ENCODE results near the gene FOS. TPM values are rescaled to one million over a fixed set of nuclear protein-coding genes. Genes with fewer than 3 reads are reported as not detected.

FOS gene
- total RNA-seq, 3 donors from 2014 or later, result 16.8 to 19.5 (median 18.1) TPM

DNA sequence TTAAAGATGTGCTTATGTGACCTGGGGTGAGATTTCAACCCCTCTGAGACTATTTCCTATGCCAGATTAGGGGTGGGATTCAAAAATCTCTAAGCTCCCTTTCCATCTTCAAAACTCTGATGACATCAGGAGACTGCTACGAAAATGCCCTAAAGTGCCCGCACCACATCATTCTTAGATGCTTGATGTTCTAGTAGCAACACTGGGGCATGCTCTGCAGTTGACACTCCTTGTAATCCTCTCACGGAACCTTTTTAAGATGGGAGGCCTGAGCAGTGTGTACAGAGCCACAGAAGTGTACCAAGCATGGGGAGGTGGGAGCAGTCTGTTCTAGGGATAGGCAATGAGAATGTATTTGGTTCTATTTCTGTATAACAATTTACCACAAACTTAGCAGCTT is 12.2 kb downstream of the FOS start:
- no peaks in the 10 kb centered on the region for H3K9me3 Mint-ChIP-seq
- no peaks in the 10 kb centered on the region for H3K36me3 Mint-ChIP-seq (ENCODE audit: insufficient read depth)
- DNase-seq, result no peak
- no peak overlapping the region for H3K4me3 Mint-ChIP-seq
- peaks cover 9% of the 10 kb centered on the region for H3K27me3 Mint-ChIP-seq (ENCODE audit: low read depth)
- peaks cover 13% of the 10 kb centered on the region for H3K4me1 Mint-ChIP-seq (ENCODE audit: low read depth)
- ATAC-seq, result no peak

DNA sequence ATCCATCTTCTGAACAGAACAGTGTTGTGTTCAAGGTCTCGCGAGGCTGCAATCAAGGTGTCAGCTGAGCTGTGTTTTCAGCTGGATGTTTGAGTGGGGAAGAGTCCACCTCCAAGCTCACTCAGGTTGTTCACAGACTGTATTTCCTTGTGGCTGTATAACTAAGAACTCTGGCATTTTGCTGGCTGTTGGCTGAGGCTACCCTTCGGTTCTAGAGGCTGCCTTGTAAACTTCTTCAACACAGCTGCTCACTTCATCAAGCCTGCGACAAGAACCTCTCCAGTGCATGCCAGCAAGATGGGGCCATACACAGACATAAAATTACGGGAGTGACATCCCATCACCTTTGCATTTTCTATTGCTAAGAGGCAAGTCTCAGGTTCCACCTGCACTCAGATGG is 12.7 kb downstream of the FOS start:
- Mint-ChIP-seq H3K4me3 (no peak overlapping the region), H3K27me3 (ENCODE audit: low read depth) (peaks cover 9% of the 10 kb centered on the region), H3K36me3 (ENCODE audit: insufficient read depth) (no peaks in the 10 kb centered on the region), H3K4me1 (ENCODE audit: low read depth) (peaks cover 18% of the 10 kb centered on the region), H3K9me3 (no peaks in the 10 kb centered on the region)
- no peak for DNase-seq
- ATAC-seq, result no peak

GRCh38 chr14:75292101-75292563 is 13.5 kb downstream of the FOS start:
- Mint-ChIP-seq H3K36me3 (ENCODE audit: insufficient read depth) (no peaks in the 10 kb centered on the region), H3K27me3 (ENCODE audit: low read depth) (peaks cover 9% of the 10 kb centered on the region), H3K4me3 (no peak overlapping the region), H3K9me3 (no peaks in the 10 kb centered on the region), H3K4me1 (ENCODE audit: low read depth) (peaks cover 19% of the 10 kb centered on the region)
- DNase-seq, result no peak
- no peak for ATAC-seq

DNA sequence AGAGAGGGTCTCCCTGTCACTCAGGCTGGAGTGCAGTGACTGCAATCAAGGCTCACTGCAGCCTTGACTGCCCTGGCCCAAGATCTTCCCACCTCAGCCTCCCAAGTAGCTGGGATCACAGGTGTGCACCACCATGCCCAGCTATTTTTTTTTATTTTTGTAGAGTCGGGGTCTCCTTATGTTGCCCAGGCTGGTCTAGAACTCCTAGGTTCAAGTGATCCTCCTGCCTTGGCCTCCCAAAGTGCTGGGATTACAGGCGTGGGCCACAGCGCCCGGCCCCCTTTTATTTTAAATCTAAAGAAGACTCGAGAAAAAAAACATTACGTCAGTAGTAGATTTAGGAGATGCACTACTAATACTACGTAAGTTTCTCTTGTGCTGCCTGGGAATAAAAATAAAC is 14.3 kb downstream of the FOS start:
- Mint-ChIP-seq H3K9me3 (no peaks in the 10 kb centered on the region), H3K4me1 (ENCODE audit: low read depth) (peaks cover 17% of the 10 kb centered on the region), H3K27me3 (ENCODE audit: low read depth) (peaks cover 6% of the 10 kb centered on the region), H3K36me3 (ENCODE audit: insufficient read depth) (no peaks in the 10 kb centered on the region), H3K4me3 (peak overlapping the region; percentile 4)
- DNase-seq (no peak), ATAC-seq (no peak)

DNA sequence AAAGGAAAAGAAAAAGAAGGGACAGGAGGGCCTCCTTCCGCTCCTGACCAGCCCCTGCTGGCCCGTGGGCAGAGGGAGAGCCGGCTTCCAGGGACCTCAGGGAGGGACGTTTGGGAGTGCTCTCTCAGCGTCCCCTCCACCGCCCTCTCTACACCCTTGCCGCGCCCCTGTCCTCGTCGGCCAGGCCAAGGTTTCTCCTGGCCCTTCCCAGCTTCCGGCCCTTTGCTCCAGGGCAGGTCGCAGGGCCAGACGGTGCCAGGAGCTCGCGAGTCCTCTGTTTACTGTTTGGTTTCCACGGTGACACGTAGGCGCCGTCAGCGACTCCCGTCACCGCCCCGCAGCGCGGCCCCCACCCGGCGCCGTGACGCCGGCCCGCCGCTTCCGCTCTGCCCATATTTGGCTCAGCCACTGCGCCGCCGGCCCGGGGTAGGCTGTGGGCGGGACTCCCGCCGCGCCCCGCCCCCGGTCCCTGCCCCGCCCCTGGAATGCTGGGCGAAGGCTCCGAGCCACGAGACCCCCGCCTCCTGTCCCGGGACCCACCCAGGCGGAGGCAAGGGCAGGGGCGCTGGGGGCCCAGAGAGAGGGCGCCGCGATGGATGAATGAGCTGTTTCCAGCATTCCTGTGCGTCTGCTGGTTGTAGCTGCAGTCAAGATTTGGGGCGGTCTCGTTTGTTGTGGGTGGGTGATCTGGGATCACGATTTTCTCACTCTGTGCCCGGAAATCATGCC is 15.5 kb downstream of the FOS start:
- Mint-ChIP-seq H3K27me3 (ENCODE audit: low read depth) (peaks cover 6% of the 10 kb centered on the region), H3K36me3 (ENCODE audit: insufficient read depth) (no peaks in the 10 kb centered on the region), H3K4me1 (ENCODE audit: low read depth) (peaks cover 17% of the 10 kb centered on the region), H3K4me3 (peak overlapping the region; percentile 82), H3K9me3 (no peaks in the 10 kb centered on the region)
- DNase-seq, result peak; percentile 91
- ATAC-seq, result peak; percentile 97 to 99

GRCh38 chr14:75294649-75295033 is 16.0 kb downstream of the FOS start:
- Mint-ChIP-seq H3K36me3 (ENCODE audit: insufficient read depth) (no peaks in the 10 kb centered on the region), H3K9me3 (no peaks in the 10 kb centered on the region), H3K4me1 (ENCODE audit: low read depth) (peaks cover 17% of the 10 kb centered on the region), H3K27me3 (ENCODE audit: low read depth) (peaks cover 4% of the 10 kb centered on the region), H3K4me3 (peak overlapping the region; percentile 82)
- ATAC-seq (no peak), DNase-seq (no peak)

DNA sequence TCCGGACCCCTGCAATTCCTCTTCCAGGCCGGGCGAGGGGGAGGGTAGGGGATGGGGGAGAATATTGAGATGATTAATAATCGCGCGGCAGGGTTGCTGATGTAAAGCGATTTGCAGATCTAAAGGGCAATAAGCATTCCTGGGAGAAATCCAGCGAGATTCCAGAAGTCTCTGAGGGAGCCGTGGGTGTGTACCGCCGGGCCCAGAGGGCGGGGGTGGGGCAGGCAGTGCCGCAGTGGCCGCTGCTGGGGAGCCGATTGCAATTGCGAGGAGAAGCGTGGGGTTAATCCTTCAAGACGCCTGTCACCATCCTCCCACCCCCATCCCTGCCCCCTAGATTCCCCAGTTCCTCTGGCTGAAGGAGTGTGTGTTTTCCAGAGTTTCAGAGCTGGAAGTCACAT is 16.4 kb downstream of the FOS start:
- peaks cover 17% of the 10 kb centered on the region for H3K4me1 Mint-ChIP-seq (ENCODE audit: low read depth)
- no peaks in the 10 kb centered on the region for H3K36me3 Mint-ChIP-seq (ENCODE audit: insufficient read depth)
- H3K4me3 Mint-ChIP-seq, result peak overlapping the region; percentile 82
- ATAC-seq (no peak), DNase-seq (no peak)
- no peaks in the 10 kb centered on the region for H3K9me3 Mint-ChIP-seq
- no peaks in the 10 kb centered on the region for H3K27me3 Mint-ChIP-seq (ENCODE audit: low read depth)

DNA sequence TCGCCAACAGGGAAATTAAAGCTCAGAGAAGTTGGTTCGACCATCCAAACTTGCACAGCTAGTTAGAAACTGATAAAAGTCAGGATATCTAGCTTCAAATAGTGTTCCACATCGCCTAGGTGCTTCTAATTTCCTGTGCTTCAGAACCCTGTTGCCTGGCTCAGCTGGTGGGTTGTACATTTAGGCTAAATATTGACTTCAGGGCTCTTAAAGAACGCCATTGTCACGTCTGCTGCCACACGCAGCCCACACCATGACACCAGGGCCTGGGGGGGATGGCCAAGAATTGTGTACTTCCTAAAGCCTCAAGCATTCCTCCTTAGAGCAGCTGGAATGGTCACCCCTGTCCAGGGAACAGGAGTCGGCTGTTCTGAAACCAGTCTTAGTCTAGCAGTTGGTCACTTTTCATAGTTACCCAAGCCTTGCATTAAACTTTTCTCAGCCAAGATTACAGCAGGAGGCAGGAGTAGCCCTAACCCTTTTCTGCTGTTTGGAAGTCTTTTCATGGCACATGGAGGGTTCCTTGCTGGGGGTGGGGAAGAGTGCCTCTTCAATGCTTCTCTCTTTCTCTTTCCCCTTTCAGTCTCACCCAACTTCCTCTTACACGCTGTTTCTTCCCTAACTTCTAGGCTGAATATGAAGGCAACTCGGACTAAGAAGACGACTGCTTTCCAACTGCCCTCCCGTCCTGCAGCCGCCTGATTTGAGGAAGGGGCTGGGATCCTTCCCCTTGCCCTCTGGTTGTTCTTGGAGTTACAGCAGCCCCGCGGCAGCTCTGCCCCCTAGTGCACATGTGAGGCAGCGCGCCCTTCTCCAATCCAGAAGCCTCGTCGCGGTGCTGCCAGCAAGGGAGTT is 17.1 kb downstream of the FOS start:
- H3K27me3 Mint-ChIP-seq (ENCODE audit: low read depth), result no peaks in the 10 kb centered on the region
- peaks cover 17% of the 10 kb centered on the region for H3K4me1 Mint-ChIP-seq (ENCODE audit: low read depth)
- peak; percentile 76 for DNase-seq
- ATAC-seq, result peak; percentile 34 to 42
- no peaks in the 10 kb centered on the region for H3K36me3 Mint-ChIP-seq (ENCODE audit: insufficient read depth)
- peak overlapping the region; percentile 82 for H3K4me3 Mint-ChIP-seq
- H3K9me3 Mint-ChIP-seq, result no peaks in the 10 kb centered on the region

- no peaks in the 10 kb centered on the region for H3K36me3 Mint-ChIP-seq (ENCODE audit: insufficient read depth)
- H3K4me3 Mint-ChIP-seq, result no peak overlapping the region
- H3K27me3 Mint-ChIP-seq (ENCODE audit: low read depth), result no peaks in the 10 kb centered on the region
- peaks cover 33% of the 10 kb centered on the region for H3K4me1 Mint-ChIP-seq (ENCODE audit: low read depth)
- H3K9me3 Mint-ChIP-seq, result no peaks in the 10 kb centered on the region
- ATAC-seq (no peak), DNase-seq (no peak)
Observed at GRCh38 chr14:75297411-75298040, 18.9 kb downstream of the FOS start.

DNA sequence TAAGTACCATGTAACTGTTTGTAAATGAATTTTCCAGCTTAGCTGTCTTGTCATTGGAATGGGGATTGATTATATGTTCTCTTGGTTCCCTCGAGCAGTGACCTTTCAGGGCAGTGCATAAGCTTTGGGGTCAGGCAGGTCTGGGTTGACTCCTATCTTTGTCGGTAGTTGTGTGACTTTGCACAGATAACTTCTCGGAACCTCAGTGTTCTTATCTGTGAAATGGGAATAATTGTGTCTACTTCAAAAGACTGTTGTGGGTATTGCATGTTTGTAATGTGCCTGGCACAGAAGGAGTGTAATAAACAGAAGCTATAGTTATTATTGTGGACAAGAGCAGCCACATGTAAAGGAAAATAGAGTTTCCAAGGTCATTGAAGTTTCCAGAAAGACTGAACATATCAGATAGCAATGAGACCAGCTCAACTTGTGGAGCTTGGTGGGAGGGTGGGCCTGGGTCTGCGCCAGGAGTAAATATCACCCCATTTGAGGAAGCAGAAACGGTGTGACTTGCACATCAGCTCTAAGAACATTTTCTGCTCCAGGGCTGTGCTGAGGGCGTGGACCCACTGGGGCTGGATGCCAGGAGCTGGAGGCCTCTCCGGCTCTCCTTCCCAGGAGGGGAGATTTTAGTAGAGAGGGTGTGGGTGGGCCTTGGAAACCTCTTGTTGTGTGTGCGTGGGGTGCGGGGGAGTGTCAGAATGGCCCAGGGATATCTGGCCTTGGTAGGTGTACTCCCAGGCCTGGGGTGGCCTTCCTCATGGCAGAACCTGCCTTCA is 19.7 kb downstream of the FOS start:
- no peak for DNase-seq
- no peaks in the 10 kb centered on the region for H3K27me3 Mint-ChIP-seq (ENCODE audit: low read depth)
- no peaks in the 10 kb centered on the region for H3K9me3 Mint-ChIP-seq
- no peaks in the 10 kb centered on the region for H3K36me3 Mint-ChIP-seq (ENCODE audit: insufficient read depth)
- H3K4me3 Mint-ChIP-seq, result no peak overlapping the region
- H3K4me1 Mint-ChIP-seq (ENCODE audit: low read depth), result peaks cover 34% of the 10 kb centered on the region
- ATAC-seq, result no peak

DNA sequence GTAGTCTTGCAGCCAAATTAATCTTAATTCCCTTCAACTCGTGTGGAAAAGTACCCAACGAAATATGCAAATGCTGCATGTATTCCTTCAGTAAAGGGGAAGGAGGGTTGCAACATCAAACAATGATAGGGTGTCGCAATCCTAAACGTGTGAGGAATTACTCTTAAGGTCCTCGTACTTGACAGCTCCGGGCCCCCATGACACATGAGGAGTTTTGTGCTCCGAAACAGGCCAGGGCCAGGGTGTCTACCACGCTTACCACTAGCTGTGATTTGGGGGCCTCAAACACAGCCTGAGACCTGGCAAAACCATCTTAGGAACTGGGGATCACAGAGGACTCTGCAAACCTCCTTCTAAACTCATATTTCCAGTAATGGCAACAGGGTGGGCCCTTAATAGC is 20.4 kb downstream of the FOS start:
- no peak for ATAC-seq
- H3K9me3 Mint-ChIP-seq, result no peaks in the 10 kb centered on the region

DNA sequence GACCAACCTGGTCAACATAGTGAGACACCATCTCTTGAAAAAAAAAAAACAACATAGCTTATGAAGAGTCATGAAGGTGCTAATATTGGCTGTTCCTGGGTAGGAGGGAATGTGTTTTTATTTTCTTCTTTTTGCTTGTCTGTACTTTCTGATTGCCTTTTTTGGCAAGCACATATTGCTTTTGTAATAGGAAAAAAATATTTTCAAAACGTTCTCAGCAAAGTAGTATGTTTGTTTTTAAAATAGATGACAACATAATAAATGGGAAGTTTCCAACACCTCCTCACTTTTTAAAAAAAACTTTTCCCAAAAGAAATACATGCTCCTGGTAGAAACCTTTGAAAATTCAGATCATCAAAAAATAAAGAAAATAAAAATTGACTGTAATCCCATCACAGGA is 20.9 kb downstream of the FOS start:
- H3K9me3 Mint-ChIP-seq, result no peaks in the 10 kb centered on the region
- H3K36me3 Mint-ChIP-seq (ENCODE audit: insufficient read depth), result no peaks in the 10 kb centered on the region
- DNase-seq, result no peak
- no peak for ATAC-seq
- no peaks in the 10 kb centered on the region for H3K27me3 Mint-ChIP-seq (ENCODE audit: low read depth)
- H3K4me1 Mint-ChIP-seq (ENCODE audit: low read depth), result peaks cover 34% of the 10 kb centered on the region
- no peak overlapping the region for H3K4me3 Mint-ChIP-seq

More for the DNA sequence above, 20.4 kb downstream of the FOS start:
- no peak for DNase-seq
- peaks cover 35% of the 10 kb centered on the region for H3K4me1 Mint-ChIP-seq (ENCODE audit: low read depth)
- H3K27me3 Mint-ChIP-seq (ENCODE audit: low read depth), result no peaks in the 10 kb centered on the region
- no peaks in the 10 kb centered on the region for H3K36me3 Mint-ChIP-seq (ENCODE audit: insufficient read depth)
- no peak overlapping the region for H3K4me3 Mint-ChIP-seq

- no peak overlapping the region for H3K4me3 Mint-ChIP-seq
- DNase-seq (peak; percentile 37), ATAC-seq (peak; percentile 60 to 70)
- no peaks in the 10 kb centered on the region for H3K27me3 Mint-ChIP-seq (ENCODE audit: low read depth)
- H3K36me3 Mint-ChIP-seq (ENCODE audit: insufficient read depth), result no peaks in the 10 kb centered on the region
- H3K9me3 Mint-ChIP-seq, result no peaks in the 10 kb centered on the region
- peaks cover 19% of the 10 kb centered on the region for H3K4me1 Mint-ChIP-seq (ENCODE audit: low read depth)
Observed at GRCh38 chr14:75301666-75302325, 23.2 kb downstream of the FOS start.
